Activated T-helper 2 cell treated with anti-CD3 and anti-CD28 coated beads, Interferon-gamma antibody, Interleukin-2, Interleukin-4, amounts not matched to agents 10 μg/mL and 5 μg/mL and 100 μg/mL, durations not matched to agents 14 hours and 24 hours and 36 hours (primary cell): ENCODE measurements around the gene STX2. TPM values are rescaled to one million over a fixed set of nuclear protein-coding genes. Genes with fewer than 3 reads are reported as not detected.
A peak's percentile ranks its signal among the peaks of the same experiment; 100 is the strongest.
"Not testable (repeated sequence)": the region's sequence is repeated elsewhere in the genome, so short reads cannot be mapped to it uniquely, and the experiment has no call there.

Source experiments
- DNase-seq: peaks from one replicate; pipeline ENCODE4 v3.0.0; 2021; ENCODE audit warnings: low spot score
- H3K27ac Mint-ChIP-seq: one replicate; pipeline ENCODE4 v1.8.0; 2021; ENCODE audit warnings: mixed read lengths
- H3K27me3 Mint-ChIP-seq: one replicate; pipeline ENCODE4 v1.8.0; 2021; ENCODE audit warnings: low read depth, mixed read lengths
- H3K36me3 Mint-ChIP-seq: one replicate; pipeline ENCODE4 v1.8.0; 2021; ENCODE audit warnings: low read depth, mixed read lengths
- H3K4me1 Mint-ChIP-seq: one replicate; pipeline ENCODE4 v1.8.0; 2021; ENCODE audit warnings: low read depth, mixed read lengths
- H3K4me3 Mint-ChIP-seq: one replicate; pipeline ENCODE4 v1.8.0; 2021; ENCODE audit warnings: low read depth, mild to moderate bottlenecking, moderate library complexity, mixed read lengths
- H3K9me3 Mint-ChIP-seq: one replicate; pipeline ENCODE4 v1.8.0; 2021; ENCODE audit warnings: mixed read lengths
- intact Hi-C: fragments of 100-400 bp; cut with micrococcal nuclease; formaldehyde crosslinking; loops from one replicate; pipeline ENCODE4 v1.15.1; 2023
- total RNA-seq: library from RNA; stranded (reverse); gene quantifications from 2 replicates; pipeline ENCODE4 v1.2.3, GENCODE V29; 2022

Gene STX2
- total RNA-seq, 1 donor from 2014 or later: 19.6 TPM

GRCh38 chr12:130875193-130875592 lies 36.1 kb upstream of the STX2 start:
- DNase-seq: no peak
- intact Hi-C loops: no loop called here
- Mint-ChIP-seq H3K27ac (no peak overlapping the region), H3K4me1 (peaks cover 67% of the 10 kb centered on the region), H3K4me3 (peak overlapping the region; percentile 52), H3K36me3 (peaks cover 55% of the 10 kb centered on the region), H3K9me3 (no peaks in the 10 kb centered on the region), H3K27me3 (no peaks in the 10 kb centered on the region)

- H3K27ac Mint-ChIP-seq: peak overlapping the region; percentile 77
- peaks cover 62% of the 10 kb centered on the region for H3K4me1 Mint-ChIP-seq
- H3K9me3 Mint-ChIP-seq: no peaks in the 10 kb centered on the region
- peaks cover 55% of the 10 kb centered on the region for H3K36me3 Mint-ChIP-seq
- intact Hi-C loops: loop anchor here (5.0 kb wide), 1 partner anchor 218 kb away; no protein-coding TSS in a partner anchor
- no peak for DNase-seq
- no peaks in the 10 kb centered on the region for H3K27me3 Mint-ChIP-seq
- peak overlapping the region; percentile 98 for H3K4me3 Mint-ChIP-seq
Measured at GRCh38 chr12:130874696-130875095, 35.6 kb upstream of the STX2 start.

DNA sequence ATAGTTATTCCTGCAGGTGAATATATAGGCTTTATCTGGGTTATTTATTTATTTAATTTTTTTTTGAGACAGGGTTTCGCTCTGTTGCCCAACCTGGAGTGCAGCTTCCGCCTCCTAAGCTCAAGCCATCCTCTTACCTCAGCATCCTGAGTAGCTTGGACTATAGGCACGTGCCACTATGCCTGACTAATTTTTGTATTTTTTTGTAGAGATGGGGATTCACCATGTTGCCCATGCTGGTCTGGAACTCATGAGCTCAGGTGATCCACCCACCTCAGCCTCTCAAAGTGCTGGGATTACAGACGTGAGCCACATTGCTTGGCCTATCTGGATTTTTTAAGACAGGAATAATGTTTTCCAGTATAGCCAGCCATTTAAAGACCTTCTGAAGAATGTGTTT lies 34.8 kb upstream of the STX2 start:
- intact Hi-C loops: loop anchor here (5.0 kb wide), 1 partner anchor 218 kb away; no protein-coding TSS in a partner anchor
- H3K27me3 Mint-ChIP-seq: no peaks in the 10 kb centered on the region
- peak overlapping the region; percentile 77 for H3K27ac Mint-ChIP-seq
- no peaks in the 10 kb centered on the region for H3K9me3 Mint-ChIP-seq
- DNase-seq: no peak
- H3K36me3 Mint-ChIP-seq: peaks cover 55% of the 10 kb centered on the region
- peaks cover 55% of the 10 kb centered on the region for H3K4me1 Mint-ChIP-seq
- peak overlapping the region; percentile 98 for H3K4me3 Mint-ChIP-seq

DNA sequence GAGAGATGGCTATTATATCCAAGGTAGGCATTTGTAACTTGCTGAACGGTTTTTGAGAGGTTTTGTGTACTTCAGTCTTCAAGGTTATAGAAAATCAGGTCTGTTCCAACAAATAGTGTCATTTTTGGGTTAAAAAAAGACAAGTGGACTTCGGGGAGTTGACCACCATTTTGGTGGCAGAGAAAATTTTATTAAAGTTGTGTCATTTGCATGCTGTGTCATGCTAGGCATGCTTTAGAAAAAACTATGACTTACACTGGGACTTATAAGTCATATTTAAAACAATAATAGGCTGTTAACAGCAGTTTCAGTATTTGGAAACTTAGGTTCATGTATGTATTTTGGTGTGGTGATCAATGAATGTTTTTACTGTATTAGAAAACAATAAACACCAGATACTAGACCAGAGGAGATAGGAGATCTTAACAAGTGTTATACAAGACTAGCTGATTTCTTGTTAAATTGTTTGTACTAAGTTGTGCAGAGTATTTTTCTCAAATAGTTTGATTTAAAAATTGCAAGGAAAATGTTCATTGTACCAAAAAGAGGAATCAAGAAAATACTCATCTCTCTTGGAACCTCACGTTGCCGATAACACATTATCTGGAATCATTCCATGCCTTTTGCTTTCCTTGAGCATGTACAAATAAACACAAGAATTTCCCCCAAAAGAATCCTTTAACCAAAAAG lies 34.2 kb upstream of the STX2 start:
- Mint-ChIP-seq H3K4me3 (peak overlapping the region; percentile 98), H3K36me3 (peaks cover 55% of the 10 kb centered on the region), H3K27me3 (no peaks in the 10 kb centered on the region), H3K27ac (peak overlapping the region; percentile 98), H3K4me1 (peaks cover 59% of the 10 kb centered on the region), H3K9me3 (no peaks in the 10 kb centered on the region)
- no peak for DNase-seq
- intact Hi-C loops: loop anchor here (5.0 kb wide), 1 partner anchor 219 kb away; no protein-coding TSS in a partner anchor

- no peaks in the 10 kb centered on the region for H3K27me3 Mint-ChIP-seq
- DNase-seq: peak; percentile 54
- peaks cover 56% of the 10 kb centered on the region for H3K4me1 Mint-ChIP-seq
- intact Hi-C loops: loop anchor here (5.0 kb wide), 1 partner anchor 220 kb away; no protein-coding TSS in a partner anchor
- peaks cover 51% of the 10 kb centered on the region for H3K36me3 Mint-ChIP-seq
- H3K27ac Mint-ChIP-seq: peak overlapping the region; percentile 98
- H3K4me3 Mint-ChIP-seq: peak overlapping the region; percentile 98
- no peaks in the 10 kb centered on the region for H3K9me3 Mint-ChIP-seq
Measured at GRCh38 chr12:130872179-130873096, 33.4 kb upstream of the STX2 start.

DNA sequence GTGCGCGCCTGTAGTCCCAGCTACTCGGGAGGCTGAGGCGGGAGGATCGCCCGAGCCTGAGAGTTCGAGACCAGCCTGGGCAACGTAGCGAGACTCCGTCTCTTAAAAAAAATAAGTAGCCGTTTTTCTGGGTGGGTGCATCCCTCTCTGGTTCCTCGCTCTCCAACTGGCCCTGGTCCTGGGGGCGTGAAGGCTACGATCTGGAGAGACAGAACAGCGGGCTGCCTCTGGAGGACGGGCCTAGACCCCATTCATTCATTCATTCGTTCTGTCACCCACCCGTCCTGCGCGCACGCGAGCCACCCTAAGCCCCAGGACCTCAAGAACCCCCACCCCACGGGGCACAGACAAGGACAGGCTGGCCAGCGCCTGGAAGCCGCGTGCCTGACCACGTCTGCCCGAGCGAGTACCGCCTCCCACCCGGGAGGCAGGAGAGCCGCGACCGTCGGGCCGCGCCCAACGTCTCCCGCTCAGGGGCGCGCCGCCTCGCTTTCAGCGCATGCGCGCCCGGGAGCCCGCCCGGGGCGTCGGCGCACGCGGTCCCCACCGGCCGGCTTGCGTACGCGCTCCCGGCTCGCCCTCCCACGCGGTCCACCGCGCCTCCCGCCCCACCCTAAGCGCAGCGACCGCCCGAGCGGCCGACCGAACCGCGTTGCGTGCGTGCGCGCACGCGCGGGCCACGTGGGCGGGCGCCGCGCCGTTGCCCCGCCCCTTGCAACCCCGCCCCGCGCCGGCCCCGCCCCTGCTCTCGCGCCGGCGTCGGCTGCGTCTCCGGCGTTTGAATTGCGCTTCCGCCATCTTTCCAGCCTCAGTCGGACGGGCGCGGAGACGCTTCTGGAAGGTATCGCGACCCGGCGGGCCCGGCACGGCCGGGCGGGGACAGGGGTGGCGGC lies 32.5 kb upstream of the STX2 start, which contains the start of gene RAN:
Gene RAN, plus strand, starts transcription at position 781 of the 893 bp plus-strand sequence. CDS start 528 bp downstream, outside the sequence.
- peak; percentile 88 for DNase-seq
- intact Hi-C loops: loop anchor here (1.0 to 5.0 kb wide), 2 partner anchors 32 to 221 kb away; partner anchors contain the start of gene STX2
- peak within 1 kb of the TSS; percentile 98 for H3K27ac Mint-ChIP-seq
- H3K9me3 Mint-ChIP-seq: no peaks in the 10 kb centered on the region
- H3K27me3 Mint-ChIP-seq: no peaks in the 10 kb centered on the region
- peak within 1 kb of the TSS; percentile 98 for H3K4me3 Mint-ChIP-seq
- peaks cover 47% of the 10 kb centered on the region for H3K4me1 Mint-ChIP-seq
- H3K36me3 Mint-ChIP-seq: peaks cover 41% of the 10 kb centered on the region

DNA sequence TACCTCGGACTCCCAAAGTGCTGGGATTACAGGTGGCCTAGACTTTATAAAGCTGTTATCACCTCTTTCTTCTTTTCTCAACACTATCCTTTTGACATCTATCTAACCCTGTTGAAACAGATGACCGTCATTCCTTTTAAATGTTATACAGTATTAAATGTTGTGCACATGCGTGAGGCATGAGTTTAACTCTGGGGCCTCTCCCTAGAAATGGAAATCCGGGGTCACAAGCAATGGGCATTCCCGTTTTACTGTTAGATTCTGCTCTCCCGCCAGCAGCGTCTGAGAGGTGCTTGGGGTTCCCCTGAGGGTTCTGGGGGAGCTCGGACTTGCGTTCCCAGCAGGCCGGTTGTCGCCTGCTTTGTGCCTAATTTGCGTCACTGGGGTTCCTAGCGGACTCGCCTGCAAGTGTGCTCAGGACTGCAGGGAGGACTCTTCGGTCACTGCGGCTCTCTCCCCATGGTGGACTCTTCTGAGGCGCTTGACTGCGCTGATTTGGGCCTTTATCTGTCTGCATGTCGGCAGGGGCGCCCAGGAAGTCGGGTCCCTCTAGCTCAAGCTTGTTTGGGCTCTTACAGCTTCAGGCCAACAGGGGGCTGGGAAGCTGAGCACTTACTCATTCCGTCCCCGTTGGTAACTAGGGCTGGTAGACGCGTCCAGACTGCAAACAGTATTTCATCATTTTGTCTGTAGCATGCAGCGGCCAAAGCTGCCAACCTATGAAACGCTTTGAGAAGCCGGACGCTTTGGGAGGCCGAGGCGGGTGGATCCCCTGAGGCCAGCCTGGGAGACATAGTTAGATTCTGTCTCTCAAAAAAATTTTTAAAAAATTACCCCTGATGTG lies 31.6 kb upstream of the STX2 start:
- H3K9me3 Mint-ChIP-seq: no peaks in the 10 kb centered on the region
- H3K27ac Mint-ChIP-seq: peak overlapping the region; percentile 89
- intact Hi-C loops: loop anchor here (1.0 to 5.0 kb wide), 2 partner anchors 31 to 222 kb away; partner anchors contain the start of gene STX2
- H3K36me3 Mint-ChIP-seq: peaks cover 33% of the 10 kb centered on the region
- peaks cover 42% of the 10 kb centered on the region for H3K4me1 Mint-ChIP-seq
- no peaks in the 10 kb centered on the region for H3K27me3 Mint-ChIP-seq
- DNase-seq: peak; percentile 61
- peak overlapping the region; percentile 86 for H3K4me3 Mint-ChIP-seq

DNA sequence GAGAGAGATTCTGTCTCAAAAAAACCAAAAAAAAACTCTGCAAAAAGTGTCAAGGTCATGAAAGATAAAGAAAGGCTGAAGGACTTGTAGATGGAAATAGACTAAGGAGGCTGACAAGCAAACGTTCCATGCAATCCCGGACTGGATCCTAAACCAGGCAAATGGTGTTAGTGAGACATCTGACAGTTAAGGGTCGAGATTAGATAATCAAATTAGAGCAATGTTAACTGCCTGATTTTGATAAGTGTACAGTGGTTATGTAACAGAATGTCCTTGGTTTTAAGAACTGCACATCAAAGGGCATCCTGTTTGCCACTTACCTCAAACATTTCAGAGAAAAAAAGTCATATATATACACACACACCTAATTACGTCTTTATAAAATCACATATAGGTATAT lies 29.4 kb upstream of the STX2 start:
- no peak for DNase-seq
- no peak overlapping the region for H3K4me3 Mint-ChIP-seq
- intact Hi-C loops: no loop called here
- H3K27me3 Mint-ChIP-seq: no peaks in the 10 kb centered on the region
- H3K27ac Mint-ChIP-seq: peak overlapping the region; percentile 43
- no peaks in the 10 kb centered on the region for H3K9me3 Mint-ChIP-seq
- H3K36me3 Mint-ChIP-seq: peaks cover 10% of the 10 kb centered on the region
- H3K4me1 Mint-ChIP-seq: peaks cover 23% of the 10 kb centered on the region

GRCh38 chr12:130863298-130863697 lies 24.2 kb upstream of the STX2 start:
- no peak for DNase-seq
- Mint-ChIP-seq H3K9me3 (no peaks in the 10 kb centered on the region), H3K27ac (no peak overlapping the region), H3K36me3 (no peaks in the 10 kb centered on the region), H3K4me3 (no peak overlapping the region), H3K4me1 (peaks cover 1% of the 10 kb centered on the region), H3K27me3 (no peaks in the 10 kb centered on the region)
- intact Hi-C loops: no loop called here

DNA sequence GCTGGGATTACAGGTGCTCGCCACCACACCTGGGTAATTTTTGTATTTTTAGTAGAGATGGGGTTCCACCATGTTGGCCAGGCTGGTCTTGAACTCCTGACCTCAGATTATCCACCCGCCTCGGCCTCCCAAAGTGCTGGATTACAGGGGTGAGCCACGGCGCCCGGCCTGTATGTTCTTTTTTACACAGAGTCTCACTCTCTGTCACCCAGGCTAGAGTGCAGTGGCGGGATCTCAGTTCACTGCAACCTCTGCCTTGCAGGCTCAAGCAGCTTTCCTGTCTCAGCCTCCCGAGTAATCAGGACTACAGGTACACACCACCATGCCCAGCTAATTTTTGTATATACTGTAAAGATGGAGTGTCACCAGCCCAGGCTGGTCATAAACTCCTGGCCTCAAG lies 23.7 kb upstream of the STX2 start:
- H3K27me3 Mint-ChIP-seq, H3K4me1 Mint-ChIP-seq, intact Hi-C loops, H3K27ac Mint-ChIP-seq, H3K9me3 Mint-ChIP-seq, H3K4me3 Mint-ChIP-seq, H3K36me3 Mint-ChIP-seq, DNase-seq: not testable (repeated sequence)

- DNase-seq: no peak
- Mint-ChIP-seq H3K4me1 (no peaks in the 10 kb centered on the region), H3K27ac (no peak overlapping the region), H3K9me3 (peaks cover 1% of the 10 kb centered on the region), H3K36me3 (no peaks in the 10 kb centered on the region), H3K27me3 (peaks cover under 1% of the 10 kb centered on the region), H3K4me3 (no peak overlapping the region)
- intact Hi-C loops: no loop called here
Measured at GRCh38 chr12:130862161-130862560, 23.1 kb upstream of the STX2 start.
